NCI-H1417 (cell line): ENCODE results near the gene PACSIN2.
"Not testable (repeated sequence)": the region's sequence is repeated elsewhere in the genome, so short reads cannot be mapped to it uniquely, and the experiment has no call there.

Experiments
- DNase-seq, 3 experiments: peaks; one replicate each; lab custom pipeline; 2025; lab: John Stamatoyannopoulos, UW

Gene PACSIN2

DNA sequence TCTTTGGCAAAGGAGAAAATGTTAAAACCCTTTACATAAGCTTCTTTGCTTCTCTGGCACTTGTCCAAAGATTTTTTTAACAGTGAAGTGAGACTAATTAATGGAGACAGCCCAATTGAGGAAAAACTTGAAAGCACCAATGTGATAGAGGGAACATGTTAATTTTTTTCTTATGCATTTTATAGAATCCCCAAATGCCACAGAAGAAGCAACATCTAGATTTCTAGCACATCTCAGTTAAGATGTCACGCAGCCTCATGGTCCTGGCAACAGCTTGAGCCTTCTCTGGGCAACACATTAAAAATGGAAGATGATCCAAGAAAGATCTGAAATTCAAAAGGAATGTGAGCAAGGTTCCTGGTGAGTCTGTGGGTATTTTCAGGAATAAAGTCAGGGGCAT lies 48.5 kb downstream of the PACSIN2 start:
- peak in 1 of 3 experiments; percentile 12 for DNase-seq

DNA sequence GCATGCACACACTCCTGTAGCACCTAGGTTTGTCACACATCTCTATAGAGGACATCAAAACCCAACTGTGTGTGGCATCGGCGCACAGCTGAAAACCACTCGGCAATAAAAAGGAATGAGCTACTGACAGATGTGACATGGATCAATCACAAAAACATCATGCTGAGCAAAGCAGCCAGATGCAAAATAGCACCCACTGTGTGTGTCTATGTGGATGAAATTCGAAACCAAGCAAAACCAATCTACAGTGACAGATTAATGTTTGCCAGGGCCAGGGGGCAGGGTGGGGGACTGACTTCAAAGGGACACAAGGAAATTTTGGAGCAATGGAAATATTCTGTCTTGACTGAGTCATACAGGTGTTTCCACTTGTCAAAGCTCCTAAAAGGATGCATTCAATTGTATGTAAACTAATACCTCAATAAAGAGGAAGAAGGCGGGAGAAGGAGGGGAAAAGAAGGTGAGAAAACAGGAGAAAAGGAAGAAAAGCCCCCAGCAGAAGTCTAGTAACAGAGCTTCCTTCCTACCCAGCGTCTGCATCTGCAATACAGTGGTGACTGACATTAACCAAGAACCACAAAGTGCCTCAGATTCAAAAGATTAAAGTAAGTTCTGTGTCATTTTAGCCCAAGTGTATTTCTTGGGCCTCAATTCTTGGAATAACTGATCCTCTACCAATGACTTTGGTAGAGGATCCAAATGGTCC lies 49.8 kb downstream of the PACSIN2 start:
- DNase-seq, result peak in 2 of 3 experiments; percentile 29 to 78

DNA sequence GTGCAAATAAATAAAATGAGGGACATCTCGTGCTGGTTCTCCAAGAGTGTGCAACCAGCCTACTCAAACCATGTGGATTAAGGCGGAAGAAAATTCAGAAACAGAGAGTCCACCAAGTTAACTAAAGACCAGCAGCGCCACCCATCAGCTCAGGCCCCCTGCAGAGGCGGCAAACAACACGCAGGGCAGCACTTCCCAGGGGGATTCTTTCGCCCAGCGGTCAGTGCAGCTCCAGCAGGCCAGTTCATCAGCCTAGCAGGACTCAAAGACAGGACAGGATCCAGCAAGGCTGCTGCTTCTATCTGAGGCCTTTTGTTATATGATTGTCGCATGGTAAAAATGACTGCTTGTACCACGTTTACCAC lies 51.7 kb downstream of the PACSIN2 start:
- DNase-seq, result no peak

DNA sequence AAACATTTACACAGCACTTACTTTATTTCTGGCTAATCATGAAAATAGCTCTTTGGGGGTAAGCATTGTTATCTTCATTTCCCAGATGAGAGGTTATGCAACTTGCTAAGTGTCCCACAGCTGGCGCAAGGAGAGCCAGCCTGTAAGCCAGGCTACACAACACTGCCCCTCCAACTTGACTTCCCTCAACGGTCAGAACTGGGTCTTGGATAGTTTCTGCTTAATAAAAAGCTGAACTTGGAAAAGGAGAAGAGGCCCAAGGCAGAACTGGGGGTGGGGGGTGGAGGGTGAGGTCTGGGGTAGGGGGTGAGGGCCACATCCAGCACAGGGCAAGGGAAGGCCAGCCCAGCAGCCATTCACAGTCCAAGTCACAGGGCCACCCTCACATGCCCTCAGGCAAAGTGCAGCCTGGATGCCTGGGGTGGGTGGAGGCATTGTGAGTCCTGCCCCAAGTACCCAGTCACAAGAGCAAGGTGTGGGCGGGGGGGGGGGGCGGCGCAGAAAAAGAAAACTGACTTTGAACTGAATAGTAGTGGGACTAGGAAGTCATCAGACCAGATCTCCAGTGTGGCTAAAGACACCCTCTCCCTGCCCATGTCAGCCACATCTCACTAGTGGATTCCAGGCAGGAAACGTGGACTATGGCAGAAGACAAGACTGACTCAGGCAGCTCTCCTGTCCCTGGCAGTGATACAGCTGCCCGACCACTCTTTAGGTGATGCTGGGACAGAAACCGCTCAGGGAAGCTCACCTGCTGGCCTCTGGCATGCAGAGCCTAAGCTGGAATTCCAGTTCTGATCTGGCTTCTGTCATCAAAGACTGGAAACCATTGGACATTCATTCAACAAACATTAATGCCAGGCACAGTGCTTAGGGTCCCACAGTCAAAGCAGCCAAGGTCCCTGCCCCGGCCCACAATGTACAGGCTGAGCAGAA lies 52.4 kb downstream of the PACSIN2 start:
- no peak for DNase-seq

DNA sequence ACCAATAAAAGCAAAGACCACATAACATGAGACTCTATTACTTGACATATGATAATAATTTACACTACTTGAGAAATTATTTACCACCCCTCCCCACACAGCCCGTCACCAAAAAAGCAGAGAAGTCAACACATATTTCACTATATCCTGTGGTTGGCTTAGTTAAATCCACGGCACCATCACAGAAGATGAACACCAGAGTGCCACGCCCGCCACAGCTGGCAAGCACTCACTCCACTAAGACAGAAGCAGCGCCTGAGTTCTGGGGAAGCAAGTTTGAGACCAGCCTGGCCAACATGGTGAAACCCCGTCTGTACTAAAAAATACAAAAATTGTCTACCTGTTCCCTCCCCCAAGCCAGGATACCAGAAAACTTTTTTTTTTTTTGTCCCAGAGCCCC lies 53.1 kb downstream of the PACSIN2 start:
- no peak for DNase-seq

DNA sequence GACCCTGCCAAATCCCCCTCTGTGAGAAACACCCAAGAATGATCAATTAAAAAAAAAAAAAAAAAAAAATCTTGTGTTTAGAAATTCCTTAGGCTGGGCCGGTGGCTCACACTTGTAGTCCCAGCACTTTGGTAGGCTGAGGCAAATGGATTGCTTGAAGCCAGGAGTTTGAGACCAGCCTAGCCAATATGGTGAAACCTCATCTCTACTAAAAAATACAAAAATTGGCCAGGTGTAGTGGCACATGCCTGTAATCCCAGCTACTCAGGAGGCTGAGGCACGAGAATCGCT lies 53.6 kb downstream of the PACSIN2 start:
- DNase-seq, result not testable (repeated sequence)

DNA sequence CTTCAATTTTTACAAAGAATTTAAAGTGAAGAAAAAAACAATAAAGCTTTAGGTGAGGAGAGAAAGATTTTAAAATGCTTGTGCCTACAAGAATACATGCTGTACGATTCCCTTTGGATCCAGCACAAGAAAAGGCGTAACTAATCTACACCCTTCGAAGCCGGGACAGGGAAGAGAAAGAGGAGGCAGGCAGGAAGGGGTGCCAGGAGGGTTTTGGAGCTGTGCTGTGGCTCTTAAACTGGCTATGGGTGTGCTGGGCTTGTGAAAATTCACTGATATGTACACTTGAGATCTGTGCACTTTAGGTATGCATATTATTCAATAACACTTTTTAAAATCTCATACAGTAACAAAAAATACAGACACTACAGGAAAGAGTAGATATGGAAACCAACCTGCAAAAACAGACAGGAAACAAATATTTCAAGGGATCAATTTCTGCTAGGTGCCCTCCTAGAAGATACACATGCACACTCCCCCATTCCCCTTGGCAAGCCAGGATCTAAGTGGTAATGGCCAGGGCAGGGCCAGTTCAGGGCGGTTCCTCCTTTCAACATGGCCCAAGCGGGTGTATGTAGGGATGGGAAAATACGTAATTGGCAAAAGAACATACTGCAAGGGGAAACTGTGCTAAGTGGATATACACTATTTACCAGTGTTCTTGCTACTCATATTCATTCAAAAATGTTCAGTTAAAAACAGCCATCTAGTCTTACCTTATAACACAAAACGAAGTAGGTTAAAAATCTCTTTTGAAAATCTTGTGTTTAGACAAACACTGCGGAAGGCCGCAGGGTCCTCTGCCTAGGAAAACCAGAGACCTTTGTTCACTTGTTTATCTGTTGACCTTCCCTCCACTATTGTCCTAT lies 54.2 kb downstream of the PACSIN2 start:
- no peak for DNase-seq

DNA sequence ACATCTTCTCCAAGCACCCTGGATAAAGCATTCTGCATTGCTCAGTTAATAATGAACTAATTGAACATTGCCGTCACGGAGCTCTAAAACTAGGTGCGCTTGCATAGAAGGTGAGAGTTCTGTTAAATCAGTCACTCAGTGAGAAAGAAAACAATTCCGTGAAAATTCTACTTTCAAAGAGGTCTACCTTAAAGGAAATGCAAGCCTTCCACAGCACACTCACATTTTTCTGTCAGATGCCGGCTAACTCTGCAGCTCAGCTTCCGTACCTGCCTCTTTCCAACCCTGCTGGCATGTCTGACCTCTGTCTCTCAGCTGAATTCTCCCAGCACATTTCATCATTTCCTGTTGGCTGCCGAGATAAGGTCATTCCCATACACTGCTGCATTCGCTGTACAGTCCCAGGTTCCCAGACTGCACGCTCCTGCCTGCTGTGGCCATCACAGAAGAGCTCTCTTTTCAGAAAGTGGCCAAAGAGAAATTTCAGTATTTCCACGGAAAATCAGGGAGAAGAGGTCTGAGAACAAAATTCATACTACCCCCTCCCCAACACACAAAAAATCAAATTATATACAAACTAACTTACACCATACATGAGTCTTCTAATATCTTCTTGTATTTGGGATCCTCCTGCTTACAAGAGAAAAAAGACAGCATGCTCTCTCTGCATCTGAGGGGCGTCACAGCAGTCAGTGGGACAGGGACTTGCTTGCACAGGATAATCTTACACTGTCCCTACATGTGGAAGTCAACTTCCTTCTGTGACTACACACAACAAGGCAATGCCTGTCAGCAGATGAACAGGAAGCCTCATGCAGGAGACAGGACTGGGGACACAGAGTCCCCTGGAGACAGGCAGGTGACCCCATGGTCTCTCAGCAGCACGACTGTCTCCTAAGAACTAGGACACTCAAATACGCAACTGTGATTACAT lies 55.1 kb downstream of the PACSIN2 start:
- DNase-seq, result peak in 1 of 3 experiments; percentile 8

DNA sequence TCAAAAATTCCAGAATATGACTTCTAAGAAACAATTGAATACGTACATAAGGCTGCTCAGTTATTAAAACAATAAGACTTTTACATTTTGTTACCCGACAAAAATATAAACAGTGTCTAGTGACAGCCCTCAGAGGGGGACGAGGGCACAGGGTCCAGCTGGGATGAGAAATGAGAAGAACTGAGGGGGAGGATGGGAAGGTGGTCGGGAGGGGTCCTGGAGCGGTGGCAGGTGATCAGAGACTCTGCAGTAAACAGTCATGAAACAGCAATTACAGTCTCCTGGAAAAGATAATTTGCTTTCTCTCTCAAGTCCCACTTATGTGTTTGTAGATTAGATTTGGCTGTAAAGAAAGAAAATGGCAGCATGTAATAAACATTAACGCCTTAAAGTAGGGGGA lies 56.0 kb downstream of the PACSIN2 start:
- peak in 1 of 3 experiments; percentile 15 for DNase-seq

DNA sequence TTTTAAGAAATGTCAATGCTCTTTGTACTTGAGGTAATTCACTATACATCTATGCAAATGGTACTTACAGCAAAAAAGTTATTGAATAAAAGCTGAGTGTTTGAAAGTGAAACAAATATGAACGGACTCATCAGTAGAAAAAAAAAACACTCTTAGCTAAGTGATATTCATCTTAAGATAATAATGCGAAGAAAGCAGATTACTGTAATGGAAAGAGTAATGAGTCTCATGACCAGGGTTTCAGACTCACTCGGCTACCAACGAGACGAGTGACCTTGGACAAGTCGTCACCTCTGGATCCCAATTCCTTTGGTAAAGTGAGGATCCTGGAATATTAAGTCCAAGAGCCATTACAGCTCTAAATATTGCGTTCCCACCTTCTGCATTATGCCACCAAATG lies 57.0 kb downstream of the PACSIN2 start:
- no peak for DNase-seq

DNA sequence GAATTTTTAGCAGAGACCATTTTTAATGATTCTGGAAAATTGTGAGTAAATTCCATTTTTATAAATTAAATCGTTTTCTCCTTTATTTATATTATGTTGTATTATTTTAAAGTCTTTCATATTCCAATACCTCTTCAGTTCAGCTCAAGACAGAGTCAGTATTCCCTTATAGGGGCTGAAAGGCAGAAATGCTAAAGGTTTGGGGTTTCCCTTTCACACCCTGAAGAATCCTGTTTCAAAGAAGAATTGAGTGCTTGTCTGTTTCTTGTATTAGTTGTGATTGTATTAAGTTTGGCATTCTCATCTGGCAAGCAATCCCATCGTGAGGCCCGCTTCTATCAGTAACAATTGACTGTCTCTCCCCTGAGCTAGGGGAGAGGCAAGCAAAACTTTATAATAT lies 57.4 kb downstream of the PACSIN2 start:
- no peak for DNase-seq

DNA sequence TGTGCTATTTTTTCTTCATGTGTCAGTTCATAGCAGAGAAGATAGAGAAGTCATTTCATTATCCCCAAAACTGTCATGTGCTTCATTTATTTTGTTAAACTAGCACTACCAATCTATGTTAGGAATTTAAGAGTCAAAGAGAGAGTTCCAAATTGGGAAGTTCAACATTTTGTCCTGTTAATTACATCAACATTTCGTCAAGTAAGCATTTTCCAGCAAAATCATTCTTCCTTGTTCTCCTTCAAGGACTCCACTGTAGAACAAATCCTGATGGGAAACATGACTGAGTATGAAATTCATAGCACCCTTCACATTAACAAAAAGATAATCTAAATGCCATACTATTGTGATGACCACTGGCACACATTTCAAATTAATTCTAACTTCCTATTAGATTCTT lies 59.1 kb downstream of the PACSIN2 start:
- no peak for DNase-seq

DNA sequence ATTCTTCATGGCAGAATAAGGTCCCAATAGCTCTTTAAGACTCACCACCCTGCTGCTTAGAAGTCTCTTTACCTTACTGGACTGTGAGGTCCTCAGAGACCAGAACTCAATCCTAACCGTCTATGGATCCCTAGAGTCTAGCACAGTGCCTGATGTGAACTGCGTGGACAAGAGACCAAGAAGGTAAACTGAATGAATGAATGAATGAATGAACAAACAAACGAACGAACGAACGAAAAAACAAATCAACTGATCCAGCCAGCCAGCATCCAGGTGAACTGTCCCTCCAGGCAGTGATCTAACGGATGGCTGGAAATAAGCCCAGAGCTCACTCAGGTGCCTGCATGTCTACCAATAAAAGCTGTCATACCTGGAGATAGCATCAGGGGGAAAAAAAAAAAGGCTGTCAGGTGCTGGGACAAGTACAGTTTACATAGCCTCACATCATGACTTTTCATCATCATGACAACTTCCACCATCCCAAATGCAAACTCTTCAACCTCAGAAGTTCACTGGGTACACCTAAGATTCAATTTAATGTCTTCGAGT lies 59.8 kb downstream of the PACSIN2 start:
- no peak for DNase-seq

DNA sequence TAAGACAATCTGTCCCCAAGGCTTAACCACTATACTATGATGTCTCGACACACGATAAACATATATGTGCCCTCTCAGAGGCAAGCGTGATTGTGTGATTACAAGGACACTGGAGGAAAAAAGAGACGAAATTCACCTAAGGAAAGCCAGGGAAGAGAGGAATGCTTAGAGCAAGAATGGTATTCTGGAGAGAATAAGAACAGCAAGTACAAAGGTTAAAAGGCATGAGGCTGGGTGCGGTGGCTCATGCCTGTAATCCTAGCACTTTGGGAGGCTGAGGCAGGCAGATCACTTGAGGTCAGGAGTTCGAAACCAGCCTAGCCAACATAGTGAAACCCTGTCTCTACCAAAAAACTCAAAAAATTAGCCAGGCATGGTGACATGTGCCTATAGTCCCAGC lies 61.2 kb downstream of the PACSIN2 start:
- not testable (repeated sequence) for DNase-seq

DNA sequence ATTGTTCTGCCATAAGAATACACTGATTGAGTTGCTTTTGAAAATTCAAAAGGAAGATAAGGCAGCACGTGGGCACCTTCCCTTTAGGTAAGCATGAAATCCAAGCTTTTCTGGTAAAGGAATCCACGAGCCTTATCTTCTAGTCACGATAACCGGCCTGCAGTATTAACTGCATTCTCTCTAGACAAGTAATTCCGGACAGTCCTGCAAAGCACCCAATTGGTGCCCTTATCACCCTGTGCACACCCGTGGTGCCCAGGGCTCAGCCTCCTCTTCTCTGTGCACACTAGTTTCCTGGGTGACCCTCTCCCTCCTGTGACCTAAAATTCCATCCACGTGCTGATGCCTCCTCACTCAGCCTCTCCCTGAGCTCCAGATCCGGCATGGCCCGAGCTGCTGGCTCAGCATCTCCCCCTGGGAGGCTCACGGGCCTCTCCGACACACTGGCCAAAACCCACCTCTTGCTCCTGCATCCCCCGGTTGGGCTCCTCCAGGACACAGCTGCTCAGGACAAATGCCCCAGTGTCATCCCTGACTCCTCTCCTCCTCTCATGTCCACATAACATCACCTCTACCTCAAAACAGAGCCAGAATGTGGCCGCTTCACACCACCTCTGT lies 63.7 kb downstream of the PACSIN2 start:
- no peak for DNase-seq

DNA sequence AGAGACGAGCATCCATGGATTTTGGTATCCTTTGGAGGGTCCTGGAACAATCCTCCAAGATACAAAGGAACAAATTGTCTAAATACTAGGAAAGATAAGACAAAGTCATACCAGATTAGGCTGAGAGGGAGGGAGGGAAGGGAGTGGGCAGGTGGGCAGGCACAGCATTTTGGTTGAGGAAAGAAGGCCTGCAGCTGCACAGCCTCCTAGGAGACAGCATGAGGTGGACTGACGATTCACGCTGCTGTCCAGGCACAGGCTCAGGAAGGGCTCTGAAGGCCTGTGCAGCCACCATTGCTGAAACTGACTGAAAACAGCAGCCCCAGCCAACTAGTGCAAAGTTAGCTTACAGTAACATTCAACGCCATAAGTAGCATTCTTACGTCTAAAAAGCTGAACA lies 64.7 kb downstream of the PACSIN2 start:
- no peak for DNase-seq

DNA sequence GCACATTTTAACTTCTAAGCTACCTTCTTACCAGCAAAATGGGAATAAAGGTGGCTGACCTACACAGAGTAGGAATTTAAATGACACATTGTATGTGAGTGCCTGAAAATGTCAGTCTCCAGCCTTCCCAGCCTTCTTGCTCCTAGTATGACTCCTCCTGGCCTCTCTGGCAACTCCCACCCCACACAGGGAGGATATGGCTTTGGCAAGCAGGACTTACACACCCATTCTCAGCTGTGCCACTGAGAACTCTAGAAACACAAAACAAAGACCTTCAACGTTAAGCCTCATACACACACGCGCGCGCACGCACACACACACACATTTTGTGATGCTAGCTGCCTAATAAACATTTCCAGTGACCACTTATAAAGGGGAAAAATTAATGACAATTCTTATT lies 65.8 kb downstream of the PACSIN2 start:
- DNase-seq, result peak in 1 of 3 experiments; percentile 4

DNA sequence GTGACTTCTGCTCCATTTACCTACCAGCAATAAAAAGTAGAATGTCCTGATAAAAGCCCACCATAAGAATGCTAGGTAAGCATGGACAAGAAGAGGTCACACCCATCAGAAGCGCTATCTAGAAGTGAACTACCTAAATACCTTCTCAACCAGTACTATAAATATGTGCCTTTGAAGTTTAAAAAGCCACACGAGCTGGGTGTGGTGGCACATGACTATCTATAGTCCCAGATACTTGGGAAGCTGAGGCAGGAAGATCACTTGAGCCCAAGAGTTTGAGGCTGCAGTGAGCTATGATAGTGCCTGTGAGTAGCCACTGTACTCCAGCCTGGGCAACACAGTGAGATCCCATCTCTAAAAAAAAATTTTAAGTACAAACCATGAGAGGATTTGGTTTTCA lies 66.7 kb downstream of the PACSIN2 start:
- DNase-seq, result no peak

DNA sequence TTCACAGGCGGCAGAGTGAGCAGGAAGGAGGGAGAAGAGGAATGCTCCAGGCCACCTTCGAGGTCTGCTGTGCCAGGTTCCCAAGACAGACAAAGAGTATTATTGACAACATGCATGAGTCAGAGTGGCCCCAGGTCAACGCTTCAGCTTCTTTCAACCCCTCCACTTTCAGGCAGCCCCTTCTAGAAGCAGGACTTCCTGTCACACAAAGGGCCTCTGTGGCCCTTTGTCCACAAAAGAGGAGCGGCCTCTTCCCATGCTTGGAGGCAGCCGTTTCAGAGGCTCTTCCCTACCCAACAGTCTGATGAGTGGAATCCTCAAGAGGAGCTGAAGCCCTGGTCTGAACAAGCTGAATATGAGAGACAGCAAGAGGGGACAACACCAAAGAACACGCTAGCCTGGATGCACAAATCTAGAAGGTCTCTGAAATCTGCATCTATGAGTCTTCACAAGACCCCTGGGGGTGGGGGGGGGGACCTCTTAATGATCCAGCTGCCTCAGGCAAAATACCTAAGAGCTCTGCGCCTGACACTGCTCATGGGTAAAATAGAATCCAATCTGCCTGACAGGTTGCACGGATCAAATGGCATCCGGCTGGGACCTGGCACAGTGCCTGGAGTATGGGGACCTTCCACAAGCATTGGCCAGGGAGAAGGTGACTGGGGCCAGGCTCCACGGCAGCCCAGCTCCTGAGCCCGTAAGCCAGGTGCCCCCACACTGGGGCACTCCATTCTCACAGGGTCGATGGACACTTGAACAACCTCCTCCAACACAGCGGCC lies 67.5 kb downstream of the PACSIN2 start:
- DNase-seq, result peak; percentile 17 to 70 (median 26)
